ENCODE results near the gene ZNF618. TPM values are rescaled to one million over a fixed set of nuclear protein-coding genes. Genes with fewer than 3 reads are reported as not detected.

ZNF618 gene
- total RNA-seq, 1 experiment from 2014 or later = 5.1 TPM

DNA sequence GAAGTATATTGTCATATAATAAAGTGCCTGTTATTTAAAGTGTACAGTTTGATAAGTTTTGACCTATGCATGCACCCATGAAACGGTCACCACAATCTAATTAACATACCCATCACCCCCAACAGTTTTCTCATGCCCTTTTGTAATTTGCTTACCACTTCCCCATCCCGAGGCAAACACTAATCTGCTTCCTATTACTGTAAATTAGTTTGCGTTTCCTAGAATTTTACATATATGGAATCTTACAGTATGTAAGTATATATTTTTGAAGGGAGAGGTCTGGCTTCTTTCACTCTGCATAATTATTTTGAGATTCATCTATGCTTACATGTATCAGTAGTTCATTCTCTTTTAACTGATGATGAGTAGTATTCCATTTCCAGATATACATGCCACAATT is 145.5 kb downstream of the ZNF618 start:
- DNase-seq (ENCODE audit: low read depth) = no peak

GRCh38 chr9:114023961-114024360 is 147.9 kb downstream of the ZNF618 start:
- DNase-seq (ENCODE audit: low read depth) = no peak

DNA sequence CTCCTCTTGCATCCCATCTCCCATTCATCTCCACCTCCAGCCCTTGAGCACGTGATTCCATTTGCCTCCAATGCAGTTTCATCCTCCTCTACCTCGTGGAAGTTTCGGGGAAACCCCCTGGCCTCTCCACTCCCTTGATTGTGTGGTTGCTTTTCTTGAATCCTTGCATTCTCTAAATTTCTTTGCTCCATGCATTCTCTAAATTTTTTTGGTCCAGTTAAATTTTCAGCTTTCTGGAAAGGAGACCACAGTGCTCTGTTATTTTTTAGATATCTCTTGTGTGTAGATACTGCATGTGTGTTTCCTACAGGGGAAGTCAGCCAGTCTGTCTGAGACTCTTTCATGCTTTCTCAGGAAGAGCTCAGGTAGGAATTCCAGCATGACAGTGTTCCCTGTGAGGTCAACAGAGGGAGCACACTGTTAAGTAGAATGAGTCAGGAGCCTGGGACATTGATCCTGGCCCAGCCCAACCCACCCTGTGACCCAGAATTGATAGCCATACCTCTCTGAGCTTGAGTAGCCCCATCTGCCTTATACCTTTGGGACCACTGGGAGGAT is 149.2 kb downstream of the ZNF618 start:
- DNase-seq (ENCODE audit: low read depth) = no peak

GRCh38 chr9:114025760-114026159 is 149.7 kb downstream of the ZNF618 start:
- no peak for DNase-seq (ENCODE audit: low read depth)

DNA sequence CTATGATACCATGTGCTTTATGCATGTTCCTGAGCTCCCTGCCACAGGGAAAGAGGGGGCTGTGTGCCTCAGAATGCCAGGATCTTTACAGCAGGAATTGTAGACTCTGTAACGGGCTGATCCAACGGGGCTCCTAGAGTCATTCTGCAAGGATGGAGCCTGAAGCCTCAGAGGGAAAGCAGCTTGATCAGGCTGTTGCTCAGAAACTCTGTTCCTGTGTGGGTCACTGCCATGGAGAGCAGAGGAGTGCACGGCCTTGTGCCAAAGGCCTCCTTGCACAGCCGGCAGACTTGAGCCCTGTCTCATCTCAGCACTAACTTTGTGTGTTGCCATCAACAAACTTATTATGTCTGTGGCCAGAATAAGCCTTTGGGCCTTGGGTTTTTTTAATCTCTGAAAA is 150.2 kb downstream of the ZNF618 start:
- no peak for DNase-seq (ENCODE audit: low read depth)

GRCh38 chr9:114027159-114027862 is 151.2 kb downstream of the ZNF618 start:
- no peak for DNase-seq (ENCODE audit: low read depth)

GRCh38 chr9:114027863-114028465 is 151.9 kb downstream of the ZNF618 start:
- no peak for DNase-seq (ENCODE audit: low read depth)

- DNase-seq (ENCODE audit: low read depth) = no peak
These were observed 152.5 kb downstream of the ZNF618 start for GRCh38 chr9:114028646-114029045.

- DNase-seq (ENCODE audit: low read depth) = no peak
These were observed 153.4 kb downstream of the ZNF618 start for GRCh38 chr9:114029311-114030170.

- no peak for DNase-seq (ENCODE audit: low read depth)
These were observed 154.3 kb downstream of the ZNF618 start for GRCh38 chr9:114030364-114030763.

GRCh38 chr9:114031037-114031630 is 155.0 kb downstream of the ZNF618 start:
- DNase-seq (ENCODE audit: low read depth) = no peak

DNA sequence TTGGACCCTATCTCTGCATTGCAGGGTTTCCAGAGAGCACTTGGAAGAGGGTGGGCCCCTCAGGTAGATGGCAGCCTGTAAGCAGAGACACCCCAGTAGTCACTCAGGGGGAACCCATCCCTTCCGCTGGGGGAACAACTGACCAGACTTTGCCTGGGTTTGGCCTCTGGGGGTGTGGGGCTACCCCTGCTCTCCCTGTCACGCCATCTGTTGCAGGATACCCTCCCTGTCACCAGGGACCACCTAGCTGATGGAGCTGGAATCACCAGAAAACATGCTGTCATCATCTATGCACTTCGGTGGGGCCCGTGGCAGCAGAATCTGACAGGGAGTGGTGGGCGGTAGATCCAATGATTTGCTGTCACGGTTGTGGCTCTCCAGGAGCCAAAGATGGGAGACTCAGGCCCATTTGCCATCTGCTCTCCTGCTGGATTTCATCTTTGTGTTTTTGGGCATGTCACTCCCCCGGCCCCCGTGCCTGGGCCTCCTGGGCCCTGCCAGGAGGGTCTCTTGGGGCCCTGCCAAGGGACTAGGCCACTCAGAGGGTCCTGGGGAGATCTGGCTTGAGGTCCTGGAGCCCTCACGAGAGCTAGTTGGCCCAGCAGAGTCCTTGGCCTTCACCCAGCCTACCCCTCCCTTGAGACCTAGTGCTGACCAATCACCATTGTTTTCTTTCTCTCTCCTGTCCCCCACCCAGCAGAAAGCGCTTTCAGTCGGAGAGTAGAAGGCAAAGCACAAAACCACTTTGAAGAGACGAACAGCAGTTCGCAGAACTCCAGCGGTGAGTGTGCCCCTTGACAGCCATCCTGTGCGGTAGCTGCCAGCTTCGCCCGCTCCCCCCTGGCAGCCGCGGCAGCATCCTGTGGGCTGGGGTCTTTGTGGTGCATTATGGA is 156.1 kb downstream of the ZNF618 start:
- DNase-seq (ENCODE audit: low read depth) = no peak

GRCh38 chr9:114033397-114034103 is 157.4 kb downstream of the ZNF618 start:
- no peak for DNase-seq (ENCODE audit: low read depth)

GRCh38 chr9:114034196-114034595 is 158.1 kb downstream of the ZNF618 start:
- no peak for DNase-seq (ENCODE audit: low read depth)

DNA sequence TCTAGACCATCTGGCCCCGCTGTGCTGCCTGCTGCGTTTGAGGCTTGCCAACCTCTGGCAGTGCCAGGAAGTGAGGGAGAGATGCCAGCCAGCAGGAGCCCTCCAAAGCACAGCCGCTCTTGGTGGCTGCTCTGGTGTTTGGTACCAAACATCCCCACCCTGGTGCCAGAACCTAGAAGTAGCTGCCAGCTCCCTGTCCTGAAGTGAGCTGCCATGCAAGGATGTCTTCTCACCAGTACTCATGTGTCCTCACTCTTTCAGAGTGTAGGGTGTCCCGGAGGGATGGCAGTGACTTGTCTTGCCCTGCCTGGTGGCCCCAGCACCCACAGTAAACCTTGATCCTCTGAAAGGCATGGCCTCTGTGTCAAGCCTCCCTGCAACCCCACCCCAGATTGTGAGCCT is 158.6 kb downstream of the ZNF618 start:
- no peak for DNase-seq (ENCODE audit: low read depth)

- DNase-seq (ENCODE audit: low read depth) = no peak
These were observed 159.2 kb downstream of the ZNF618 start for GRCh38 chr9:114035221-114035844.

GRCh38 chr9:114035845-114036801 is 160.0 kb downstream of the ZNF618 start:
- DNase-seq (ENCODE audit: low read depth) = no peak

- no peak for DNase-seq (ENCODE audit: low read depth)
These were observed 161.1 kb downstream of the ZNF618 start for GRCh38 chr9:114037249-114037648.

Measured in LHCN-M2 (cell line).